Activated CD4-positive, alpha-beta T cell treated with anti-CD3 and anti-CD28 coated beads, Interleukin-2, amount 10 ng/mL, durations not matched to agents 7 days and 5 days (primary cell): ENCODE results near the gene DCBLD1. TPM values are rescaled to one million over a fixed set of nuclear protein-coding genes. Genes with fewer than 3 reads are reported as not detected.

Source experiments
- CTCF ChIA-PET: fragments of 350-600 bp; sonication (Branson Sonifier 250); formaldehyde crosslinking; loops from one replicate; lab custom pipeline; 2021; ENCODE audit warnings: antibody characterized with exemption; lab: Charles Lee
- POLR2A ChIA-PET: fragments of 350-600 bp; sonication (Branson Sonifier 250); formaldehyde crosslinking; loops from one replicate; lab custom pipeline; 2021; ENCODE audit warnings: antibody characterized with exemption; lab: Charles Lee
- DNase-seq: peaks from one replicate; pipeline ENCODE4 v3.0.0-alpha.2; 2020
- H3K27ac Mint-ChIP-seq: one replicate; pipeline ENCODE4 v1.8.0; 2021; ENCODE audit warnings: mild to moderate bottlenecking, moderate library complexity, mixed read lengths
- H3K27me3 Mint-ChIP-seq: one replicate; pipeline ENCODE4 v1.8.0; 2021; ENCODE audit warnings: mixed read lengths
- H3K36me3 Mint-ChIP-seq: one replicate; pipeline ENCODE4 v1.8.0; 2021; ENCODE audit warnings: low read depth, mixed read lengths
- H3K4me1 Mint-ChIP-seq: one replicate; pipeline ENCODE4 v1.8.0; 2021; ENCODE audit warnings: mixed read lengths
- H3K4me3 Mint-ChIP-seq: one replicate; pipeline ENCODE4 v1.8.0; 2021; ENCODE audit warnings: mild to moderate bottlenecking, moderate library complexity, mixed read lengths
- H3K9me3 Mint-ChIP-seq: one replicate; pipeline ENCODE4 v1.8.0; 2021; ENCODE audit warnings: mixed read lengths
- total RNA-seq, 2 experiments: library from RNA; stranded (reverse); gene quantifications; one replicate each; pipeline ENCODE4 v1.2.3, GENCODE V29; 2021

DCBLD1 gene
- total RNA-seq, 2 experiments from 2014 or later: 3.7 to 5.1 TPM

- CTCF ChIA-PET: no interaction called here
- Mint-ChIP-seq H3K36me3 (peaks cover 47% of the 10 kb centered on the region), H3K27me3 (no peaks in the 10 kb centered on the region), H3K9me3 (peaks cover 9% of the 10 kb centered on the region), H3K4me1 (peaks cover 5% of the 10 kb centered on the region), H3K27ac (no peak overlapping the region), H3K4me3 (no peak overlapping the region)
- DNase-seq: no peak
- POLR2A ChIA-PET: interaction anchor here (0.6 kb wide), 1 partner anchor 11 kb away, joined by 3 read pairs; no protein-coding TSS in a partner anchor
Measured at GRCh38 chr6:117592983-117593759, 110.7 kb downstream of the DCBLD1 start.

- CTCF ChIA-PET: no interaction called here
- DNase-seq: no peak
- peaks cover 21% of the 10 kb centered on the region for H3K4me1 Mint-ChIP-seq
- H3K36me3 Mint-ChIP-seq: peaks cover 51% of the 10 kb centered on the region
- H3K27me3 Mint-ChIP-seq: no peaks in the 10 kb centered on the region
- H3K4me3 Mint-ChIP-seq: no peak overlapping the region
- no peak overlapping the region for H3K27ac Mint-ChIP-seq
- POLR2A ChIA-PET: no interaction called here
- peaks cover 9% of the 10 kb centered on the region for H3K9me3 Mint-ChIP-seq
Measured at GRCh38 chr6:117595099-117595923, 112.8 kb downstream of the DCBLD1 start.

GRCh38 chr6:117597755-117598154, 115.3 kb downstream of the DCBLD1 start:
- Mint-ChIP-seq H3K27ac (no peak overlapping the region), H3K4me3 (no peak overlapping the region), H3K27me3 (no peaks in the 10 kb centered on the region), H3K9me3 (peaks cover 9% of the 10 kb centered on the region), H3K4me1 (peaks cover 28% of the 10 kb centered on the region), H3K36me3 (peaks cover 40% of the 10 kb centered on the region)
- ChIA-PET CTCF (interaction anchor here (0.6 to 1.1 kb wide), 2 partner anchors 9 to 148 kb away, joined by 3 to 4 read pairs; no protein-coding TSS in a partner anchor), POLR2A (no interaction called here)
- DNase-seq: no peak

Other genes with a start within 250 kb of the DCBLD1 start
- gene VGLL2, start 217.1 kb upstream of the DCBLD1 start, total RNA-seq: not detected
- gene ROS1, start 56.7 kb upstream of the DCBLD1 start, total RNA-seq: not detected
- 10 to 100 TPM; 24.1 to 25.4 TPM for gene GOPC, start 119.8 kb downstream of the DCBLD1 start, total RNA-seq
- gene NUS1, start 192.8 kb downstream of the DCBLD1 start, total RNA-seq: 10 to 100 TPM; 25.4 to 27.8 TPM